ENCODE measurements around the gene PCNX2. TPM values are rescaled to one million over a fixed set of nuclear protein-coding genes. Genes with fewer than 3 reads are reported as not detected.

The PCNX2 gene
- total RNA-seq, 3 donors from 2014 or later (not counting 1 experiment from before 2014, with no cell fraction given): 12.9 to 25.8 (median 16.0) TPM

GRCh38 chr1:233079574-233079973 lies 216.0 kb downstream of the PCNX2 start:
- H3K36me3 Mint-ChIP-seq: no peaks in the 10 kb centered on the region
- H3K27me3 Mint-ChIP-seq (ENCODE audit: low read depth in 2 of 2): no peaks in the 10 kb centered on the region
- Histone ChIP-seq H3K27ac (ENCODE audit: low read length) (no peak overlapping the region), H3K4me1 (ENCODE audit: control insufficient read depth, insufficient read depth, low read length) (no peaks in the 10 kb centered on the region), H3K4me3 (ENCODE audit: low read length) (no peak overlapping the region), H3K9me3 (ENCODE audit: control insufficient read depth, insufficient read depth, low read length) (no peaks in the 10 kb centered on the region), H3K36me3 (ENCODE audit: control insufficient read depth, insufficient read depth, low read length) (no peaks in the 10 kb centered on the region), H3K27me3 (ENCODE audit: control insufficient read depth, insufficient read depth, low read length) (no peaks in the 10 kb centered on the region)
- no peaks in the 10 kb centered on the region for H3K9me3 Mint-ChIP-seq
- intact Hi-C loops (cut with micrococcal nuclease): no loop called here
- H3K4me1 Mint-ChIP-seq: peaks cover 0 to 6% of the 10 kb centered on the region in 2 donors
- no peak overlapping the region for H3K27ac Mint-ChIP-seq
- DNase-seq (no peak), ATAC-seq (no peak)
- TF ChIP-seq CTCF (IDR thresholded peaks at IDR 0.05): no peak
- no peak overlapping the region for H3K4me3 Mint-ChIP-seq
- WGBS (ENCODE audit: insufficient coverage): 93% methylated on average over 3 of the region's 4 CpGs

GRCh38 chr1:233078396-233078795 lies 217.1 kb downstream of the PCNX2 start:
- intact Hi-C loops (cut with micrococcal nuclease): no loop called here
- 94% methylated on average over 6 of the region's 6 CpGs for WGBS (ENCODE audit: insufficient coverage)
- no peaks in the 10 kb centered on the region for H3K4me1 ChIP-seq (ENCODE audit: control insufficient read depth, insufficient read depth, low read length)

GRCh38 chr1:233075915-233076295 lies 219.6 kb downstream of the PCNX2 start:
- Mint-ChIP-seq H3K36me3 (no peaks in the 10 kb centered on the region), H3K27ac (no peak overlapping the region), H3K4me1 (no peaks in the 10 kb centered on the region), H3K9me3 (no peaks in the 10 kb centered on the region), H3K4me3 (no peak overlapping the region), H3K27me3 (ENCODE audit: low read depth in 2 of 2) (no peaks in the 10 kb centered on the region)
- Histone ChIP-seq H3K4me1 (ENCODE audit: control insufficient read depth, insufficient read depth, low read length) (no peaks in the 10 kb centered on the region), H3K36me3 (ENCODE audit: control insufficient read depth, insufficient read depth, low read length) (no peaks in the 10 kb centered on the region), H3K9me3 (ENCODE audit: control insufficient read depth, insufficient read depth, low read length) (peaks cover 2% of the 10 kb centered on the region), H3K27me3 (ENCODE audit: control insufficient read depth, insufficient read depth, low read length) (no peaks in the 10 kb centered on the region), H3K27ac (ENCODE audit: low read length) (no peak overlapping the region), H3K4me3 (ENCODE audit: low read length) (no peak overlapping the region)
- ATAC-seq (no peak), DNase-seq (no peak)
- intact Hi-C loops (cut with micrococcal nuclease): no loop called here
- 91% methylated on average over 1 of the region's 1 CpG for WGBS (ENCODE audit: insufficient coverage)
- TF ChIP-seq CTCF (IDR thresholded peaks at IDR 0.05): no peak

More at GRCh38 chr1:233078396-233078795, 217.1 kb downstream of the PCNX2 start:
- no peaks in the 10 kb centered on the region for H3K9me3 Mint-ChIP-seq
- Histone ChIP-seq H3K9me3 (ENCODE audit: control insufficient read depth, insufficient read depth, low read length) (peaks cover 2% of the 10 kb centered on the region), H3K27me3 (ENCODE audit: control insufficient read depth, insufficient read depth, low read length) (no peaks in the 10 kb centered on the region), H3K36me3 (ENCODE audit: control insufficient read depth, insufficient read depth, low read length) (no peaks in the 10 kb centered on the region), H3K27ac (ENCODE audit: low read length) (no peak overlapping the region), H3K4me3 (ENCODE audit: low read length) (no peak overlapping the region)
- TF ChIP-seq CTCF (IDR thresholded peaks at IDR 0.05): no peak
- H3K4me1 Mint-ChIP-seq: peaks cover 0 to 6% of the 10 kb centered on the region in 2 donors
- no peak overlapping the region for H3K4me3 Mint-ChIP-seq
- H3K36me3 Mint-ChIP-seq: no peaks in the 10 kb centered on the region
- DNase-seq: no peak
- no peak overlapping the region for H3K27ac Mint-ChIP-seq
- ATAC-seq: no peak
- H3K27me3 Mint-ChIP-seq (ENCODE audit: low read depth in 2 of 2): no peaks in the 10 kb centered on the region

- DNase-seq: no peak
- Mint-ChIP-seq H3K27ac (no peak overlapping the region), H3K36me3 (no peaks in the 10 kb centered on the region), H3K27me3 (ENCODE audit: low read depth in 2 of 2) (no peaks in the 10 kb centered on the region), H3K9me3 (no peaks in the 10 kb centered on the region), H3K4me1 (no peaks in the 10 kb centered on the region), H3K4me3 (no peak overlapping the region)
- intact Hi-C loops (cut with micrococcal nuclease): no loop called here
- Histone ChIP-seq H3K27ac (ENCODE audit: low read length) (no peak overlapping the region), H3K27me3 (ENCODE audit: control insufficient read depth, insufficient read depth, low read length) (no peaks in the 10 kb centered on the region), H3K9me3 (ENCODE audit: control insufficient read depth, insufficient read depth, low read length) (peaks cover 7% of the 10 kb centered on the region), H3K4me1 (ENCODE audit: control insufficient read depth, insufficient read depth, low read length) (no peaks in the 10 kb centered on the region), H3K36me3 (ENCODE audit: control insufficient read depth, insufficient read depth, low read length) (no peaks in the 10 kb centered on the region), H3K4me3 (ENCODE audit: low read length) (no peak overlapping the region)
- no peak for TF ChIP-seq CTCF (IDR thresholded peaks at IDR 0.05)
- 89% methylated on average over 2 of the region's 2 CpGs for WGBS (ENCODE audit: insufficient coverage)
- ATAC-seq: no peak
Measured at GRCh38 chr1:233066087-233066486, 229.4 kb downstream of the PCNX2 start.

Measured in natural killer cell (primary cell).